ENCODE data around the gene COLEC11.

Gene COLEC11

GRCh38 chr2:3664118-3664517 is 69.2 kb downstream of the COLEC11 start:
- H3K4me1 ChIP-seq (ENCODE audit: insufficient read depth, low read length) = peaks cover 10% of the 10 kb centered on the region
- no peaks in the 10 kb centered on the region for H3K9me3 ChIP-seq (ENCODE audit: control insufficient read depth, insufficient read depth, low read length)
- no peak overlapping the region for H3K9ac ChIP-seq (ENCODE audit: low read depth, low read length)
- no peaks in the 10 kb centered on the region for H3K36me3 ChIP-seq (ENCODE audit: insufficient read depth, low read length)

GRCh38 chr2:3664925-3665324 is 70.0 kb downstream of the COLEC11 start:
- Histone ChIP-seq H3K36me3 (ENCODE audit: insufficient read depth, low read length) (no peaks in the 10 kb centered on the region), H3K9ac (ENCODE audit: low read depth, low read length) (no peak overlapping the region), H3K4me1 (ENCODE audit: insufficient read depth, low read length) (peaks cover 10% of the 10 kb centered on the region), H3K9me3 (ENCODE audit: control insufficient read depth, insufficient read depth, low read length) (no peaks in the 10 kb centered on the region)

- H3K4me1 ChIP-seq (ENCODE audit: insufficient read depth, low read length) = peaks cover 8% of the 10 kb centered on the region
- no peaks in the 10 kb centered on the region for H3K36me3 ChIP-seq (ENCODE audit: insufficient read depth, low read length)
- H3K9ac ChIP-seq (ENCODE audit: low read depth, low read length) = no peak overlapping the region
- no peaks in the 10 kb centered on the region for H3K9me3 ChIP-seq (ENCODE audit: control insufficient read depth, insufficient read depth, low read length)
These were observed 71.1 kb downstream of the COLEC11 start for GRCh38 chr2:3665886-3666612.

GRCh38 chr2:3666613-3666975 is 71.7 kb downstream of the COLEC11 start:
- Histone ChIP-seq H3K36me3 (ENCODE audit: insufficient read depth, low read length) (no peaks in the 10 kb centered on the region), H3K4me1 (ENCODE audit: insufficient read depth, low read length) (peaks cover 3% of the 10 kb centered on the region), H3K9ac (ENCODE audit: low read depth, low read length) (no peak overlapping the region), H3K9me3 (ENCODE audit: control insufficient read depth, insufficient read depth, low read length) (no peaks in the 10 kb centered on the region)

- Histone ChIP-seq H3K9ac (ENCODE audit: low read depth, low read length) (no peak overlapping the region), H3K4me1 (ENCODE audit: insufficient read depth, low read length) (no peaks in the 10 kb centered on the region; the same call in 1 of the 2 replicates), H3K36me3 (ENCODE audit: insufficient read depth, low read length) (no peaks in the 10 kb centered on the region), H3K9me3 (ENCODE audit: control insufficient read depth, insufficient read depth, low read length) (no peaks in the 10 kb centered on the region)
These were observed 72.3 kb downstream of the COLEC11 start for GRCh38 chr2:3667151-3667631.

- H3K9me3 ChIP-seq (ENCODE audit: control insufficient read depth, insufficient read depth, low read length) = no peaks in the 10 kb centered on the region
- H3K36me3 ChIP-seq (ENCODE audit: insufficient read depth, low read length) = no peaks in the 10 kb centered on the region
- no peak overlapping the region for H3K9ac ChIP-seq (ENCODE audit: low read depth, low read length)
- H3K4me1 ChIP-seq (ENCODE audit: insufficient read depth, low read length) = no peaks in the 10 kb centered on the region; the same call in 1 of the 2 replicates
These were observed 74.7 kb downstream of the COLEC11 start for GRCh38 chr2:3669656-3670055.

- Histone ChIP-seq H3K4me1 (ENCODE audit: insufficient read depth, low read length) (no peaks in the 10 kb centered on the region), H3K36me3 (ENCODE audit: insufficient read depth, low read length) (no peaks in the 10 kb centered on the region), H3K9ac (ENCODE audit: low read depth, low read length) (no peak overlapping the region), H3K9me3 (ENCODE audit: control insufficient read depth, insufficient read depth, low read length) (no peaks in the 10 kb centered on the region)
These were observed 75.5 kb downstream of the COLEC11 start for GRCh38 chr2:3670376-3670775.

GRCh38 chr2:3670941-3671340 is 76.0 kb downstream of the COLEC11 start:
- H3K9ac ChIP-seq (ENCODE audit: low read depth, low read length) = no peak overlapping the region
- H3K36me3 ChIP-seq (ENCODE audit: insufficient read depth, low read length) = no peaks in the 10 kb centered on the region
- H3K4me1 ChIP-seq (ENCODE audit: insufficient read depth, low read length) = no peaks in the 10 kb centered on the region
- H3K9me3 ChIP-seq (ENCODE audit: control insufficient read depth, insufficient read depth, low read length) = no peaks in the 10 kb centered on the region

- Histone ChIP-seq H3K9ac (ENCODE audit: low read depth, low read length) (no peak overlapping the region), H3K4me1 (ENCODE audit: insufficient read depth, low read length) (no peaks in the 10 kb centered on the region), H3K36me3 (ENCODE audit: insufficient read depth, low read length) (no peaks in the 10 kb centered on the region), H3K9me3 (ENCODE audit: control insufficient read depth, insufficient read depth, low read length) (no peaks in the 10 kb centered on the region)
These were observed 78.2 kb downstream of the COLEC11 start for GRCh38 chr2:3672861-3673678.

- Histone ChIP-seq H3K36me3 (ENCODE audit: insufficient read depth, low read length) (no peaks in the 10 kb centered on the region), H3K9ac (ENCODE audit: low read depth, low read length) (no peak overlapping the region), H3K9me3 (ENCODE audit: control insufficient read depth, insufficient read depth, low read length) (no peaks in the 10 kb centered on the region), H3K4me1 (ENCODE audit: insufficient read depth, low read length) (no peaks in the 10 kb centered on the region)
These were observed 79.3 kb downstream of the COLEC11 start for GRCh38 chr2:3674066-3674845.

GRCh38 chr2:3675687-3676086 is 80.8 kb downstream of the COLEC11 start:
- Histone ChIP-seq H3K36me3 (ENCODE audit: insufficient read depth, low read length) (no peaks in the 10 kb centered on the region), H3K9me3 (ENCODE audit: control insufficient read depth, insufficient read depth, low read length) (no peaks in the 10 kb centered on the region), H3K9ac (ENCODE audit: low read depth, low read length) (no peak overlapping the region), H3K4me1 (ENCODE audit: insufficient read depth, low read length) (no peaks in the 10 kb centered on the region)

GRCh38 chr2:3677436-3677835 is 82.5 kb downstream of the COLEC11 start:
- no peaks in the 10 kb centered on the region for H3K9me3 ChIP-seq (ENCODE audit: control insufficient read depth, insufficient read depth, low read length)
- H3K36me3 ChIP-seq (ENCODE audit: insufficient read depth, low read length) = no peaks in the 10 kb centered on the region
- H3K9ac ChIP-seq (ENCODE audit: low read depth, low read length) = no peak overlapping the region
- H3K4me1 ChIP-seq (ENCODE audit: insufficient read depth, low read length) = no peaks in the 10 kb centered on the region

GRCh38 chr2:3678212-3678611 is 83.3 kb downstream of the COLEC11 start:
- Histone ChIP-seq H3K36me3 (ENCODE audit: insufficient read depth, low read length) (no peaks in the 10 kb centered on the region), H3K9ac (ENCODE audit: low read depth, low read length) (no peak overlapping the region), H3K9me3 (ENCODE audit: control insufficient read depth, insufficient read depth, low read length) (no peaks in the 10 kb centered on the region), H3K4me1 (ENCODE audit: insufficient read depth, low read length) (no peaks in the 10 kb centered on the region)

GRCh38 chr2:3679180-3679579 is 84.3 kb downstream of the COLEC11 start:
- Histone ChIP-seq H3K36me3 (ENCODE audit: insufficient read depth, low read length) (no peaks in the 10 kb centered on the region; the same call in 1 of the 2 replicates), H3K9me3 (ENCODE audit: control insufficient read depth, insufficient read depth, low read length) (no peaks in the 10 kb centered on the region), H3K9ac (ENCODE audit: low read depth, low read length) (no peak overlapping the region), H3K4me1 (ENCODE audit: insufficient read depth, low read length) (no peaks in the 10 kb centered on the region)
